Gastroesophageal sphincter (tissue), 3 donors: Measurements from ENCODE around the gene HCFC1.

Experiments used
- EP300 ChIP-seq: sonication (generic); formaldehyde crosslinking; IDR thresholded peaks from one replicate; pipeline ENCODE4 v1.6.1; 2017; ENCODE audit warnings: antibody characterized with exemption, mild to moderate bottlenecking
- POLR2A ChIP-seq, 2 donors: fragments of 450-650 bp; IDR thresholded peaks; one replicate each; pipeline ENCODE4 v1.6.1; 2017; ENCODE audit warnings: antibody characterized with exemption in 2 of 2, mild to moderate bottlenecking in 2 of 2, moderate library complexity in 1 of 2
- TF ChIP-seq, protein P1 (sequence below), 4 experiments: fragments of 200-600 bp in 2 of 4; fragments of 450-650 bp in 2 of 4; sonication (generic) in 1 of 4; IDR thresholded peaks; one replicate each; pipeline ENCODE4 v1.5.1; 2017 to 2019; ENCODE audit warnings: antibody characterized with exemption in 4 of 4, mild to moderate bottlenecking in 2 of 4, moderate library complexity in 2 of 4

DNA sequence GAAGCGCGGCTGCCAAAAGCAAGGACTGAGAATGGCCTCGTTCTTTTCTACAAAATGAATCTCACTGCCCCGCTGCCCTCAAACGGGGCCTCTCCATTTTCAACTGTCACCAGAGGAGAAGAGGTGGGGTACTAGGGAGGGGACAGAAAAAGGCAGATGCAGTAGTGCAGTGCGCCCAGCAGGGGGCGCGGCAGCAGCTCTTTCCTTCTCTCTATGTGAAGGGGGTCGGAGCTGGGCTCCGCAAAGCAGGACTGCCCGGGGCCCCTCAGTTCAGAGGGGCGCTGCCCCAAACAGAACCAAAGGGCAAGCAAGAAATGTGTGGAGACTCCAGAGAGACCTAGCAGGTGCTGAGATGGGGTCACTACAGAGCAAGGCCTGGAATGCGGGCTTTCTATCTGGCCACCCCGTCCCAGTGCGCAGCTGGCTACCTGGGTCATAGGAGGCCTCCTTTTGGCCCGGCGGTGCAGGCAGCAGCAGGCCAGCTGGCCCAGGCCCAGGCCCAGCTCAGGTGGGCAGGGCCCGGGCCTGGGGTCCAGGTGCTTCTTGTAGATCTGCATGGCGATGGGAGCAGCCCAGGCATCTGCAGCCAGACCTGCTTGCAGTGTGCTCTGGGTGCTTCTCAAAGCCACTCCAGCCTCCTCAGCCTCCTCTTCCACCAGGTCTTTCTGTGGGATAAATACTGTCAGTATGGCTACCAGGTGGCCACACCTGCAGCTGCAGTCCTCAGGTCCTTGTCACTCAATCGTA lies 42.2 kb upstream of the HCFC1 start:
- TF ChIP-seq, protein P1, sequence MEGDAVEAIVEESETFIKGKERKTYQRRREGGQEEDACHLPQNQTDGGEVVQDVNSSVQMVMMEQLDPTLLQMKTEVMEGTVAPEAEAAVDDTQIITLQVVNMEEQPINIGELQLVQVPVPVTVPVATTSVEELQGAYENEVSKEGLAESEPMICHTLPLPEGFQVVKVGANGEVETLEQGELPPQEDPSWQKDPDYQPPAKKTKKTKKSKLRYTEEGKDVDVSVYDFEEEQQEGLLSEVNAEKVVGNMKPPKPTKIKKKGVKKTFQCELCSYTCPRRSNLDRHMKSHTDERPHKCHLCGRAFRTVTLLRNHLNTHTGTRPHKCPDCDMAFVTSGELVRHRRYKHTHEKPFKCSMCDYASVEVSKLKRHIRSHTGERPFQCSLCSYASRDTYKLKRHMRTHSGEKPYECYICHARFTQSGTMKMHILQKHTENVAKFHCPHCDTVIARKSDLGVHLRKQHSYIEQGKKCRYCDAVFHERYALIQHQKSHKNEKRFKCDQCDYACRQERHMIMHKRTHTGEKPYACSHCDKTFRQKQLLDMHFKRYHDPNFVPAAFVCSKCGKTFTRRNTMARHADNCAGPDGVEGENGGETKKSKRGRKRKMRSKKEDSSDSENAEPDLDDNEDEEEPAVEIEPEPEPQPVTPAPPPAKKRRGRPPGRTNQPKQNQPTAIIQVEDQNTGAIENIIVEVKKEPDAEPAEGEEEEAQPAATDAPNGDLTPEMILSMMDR (IDR thresholded peaks at IDR 0.05) = peak in 3 of 4 experiments; percentile 80 to 91 (median 86)
- TF ChIP-seq POLR2A (IDR thresholded peaks at IDR 0.05) (no peak), EP300 (no peak)
